ENCODE data around the gene OR1F1. TPM values are rescaled to one million over a fixed set of nuclear protein-coding genes. Genes with fewer than 3 reads are reported as not detected.
A peak's percentile ranks its signal among the peaks of the same experiment; 100 is the strongest.

OR1F1 gene
- total and polyA plus RNA-seq, 2 donors (not counting 1 experiment from before 2014, with no cell fraction given) = not detected

- CTCF ChIA-PET = interaction anchor here (0.7 to 1.0 kb wide), 2 partner anchors 13 to 287 kb away, joined by 3 read pairs; no protein-coding TSS in a partner anchor
- peaks cover 0 to 4% (median 1%) of the 10 kb centered on the region in 4 experiments for H3K27me3 ChIP-seq (replicated peaks in 1 of 4; ENCODE audit: control extremely low read depth in 1 of 4, control insufficient read depth in 3 of 4, insufficient read depth in 4 of 4, low read length in 3 of 4)
- H3K9me3 ChIP-seq (ENCODE audit: control extremely low read depth in 1 of 3, control insufficient read depth in 2 of 3, insufficient read depth in 1 of 3, low read length in 2 of 3) = peaks cover 0 to 42% (median 3%) of the 10 kb centered on the region in 3 donors
- H4K20me1 ChIP-seq (ENCODE audit: control insufficient read depth, insufficient read depth, low read length, poor library complexity, severe bottlenecking) = no peaks in the 10 kb centered on the region
- H3K36me3 ChIP-seq (replicated peaks in 1 of 2; ENCODE audit: control extremely low read depth in 1 of 2, control insufficient read depth in 1 of 2, extremely low read depth in 1 of 2, insufficient read depth in 2 of 2, low read length in 1 of 2) = no peaks in the 10 kb centered on the region
- Mint-ChIP-seq H3K9me3 (ENCODE audit: insufficient read depth) (peaks cover 5% of the 10 kb centered on the region), H3K4me1 (peaks cover 32% of the 10 kb centered on the region), H3K27me3 (no peaks in the 10 kb centered on the region), H3K27ac (peak overlapping the region; percentile 56), H3K4me3 (no peak overlapping the region)
- no peaks in the 10 kb centered on the region for H3K79me2 ChIP-seq (ENCODE audit: control insufficient read depth, insufficient read depth, low read length)
- H3K9ac ChIP-seq (ENCODE audit: low read length) = no peak overlapping the region
- H2AFZ ChIP-seq (ENCODE audit: insufficient read depth, low read depth, low read length, poor library complexity, severe bottlenecking) = no peak overlapping the region
- H3K4me2 ChIP-seq (replicated peaks; ENCODE audit: low read depth, low read length, poor library complexity, severe bottlenecking) = no peak overlapping the region
- TF ChIP-seq CTCF (IDR thresholded peaks at IDR 0.05) = no peak
- no peak for TF ChIP-seq EZH2 (IDR thresholded peaks at IDR 0.05; ENCODE audit: borderline replicate concordance, insufficient read depth, low read depth, low read length, poor library complexity, severe bottlenecking)
- no peak overlapping the region for H3K4me3 ChIP-seq (ENCODE audit: control extremely low read depth in 1 of 5, extremely low read depth in 1 of 5, insufficient read depth in 1 of 5, low read depth in 2 of 5, low read length in 4 of 5)
- ATAC-seq (ENCODE audit: low read depth) (no peak), DNase-seq (no peak)
- WGBS (ENCODE audit: insufficient coverage) = 90% methylated on average over 2 of the region's 2 CpGs
- POLR2A ChIA-PET = no interaction called here
- no peak overlapping the region for H3K27ac ChIP-seq (ENCODE audit: low read length in 2 of 2)
- intact Hi-C loops (cut with micrococcal nuclease) = loop anchor here (10.0 kb wide), 1 partner anchor 110 kb away; no protein-coding TSS in a partner anchor
- H3K4me1 ChIP-seq (ENCODE audit: control insufficient read depth in 2 of 2, insufficient read depth in 2 of 2, low read length in 2 of 2) = peaks cover 28 to 49% of the 10 kb centered on the region in 2 donors
These were observed 32.8 kb upstream of the OR1F1 start for GRCh38 chr16:3155181-3155580.

DNA sequence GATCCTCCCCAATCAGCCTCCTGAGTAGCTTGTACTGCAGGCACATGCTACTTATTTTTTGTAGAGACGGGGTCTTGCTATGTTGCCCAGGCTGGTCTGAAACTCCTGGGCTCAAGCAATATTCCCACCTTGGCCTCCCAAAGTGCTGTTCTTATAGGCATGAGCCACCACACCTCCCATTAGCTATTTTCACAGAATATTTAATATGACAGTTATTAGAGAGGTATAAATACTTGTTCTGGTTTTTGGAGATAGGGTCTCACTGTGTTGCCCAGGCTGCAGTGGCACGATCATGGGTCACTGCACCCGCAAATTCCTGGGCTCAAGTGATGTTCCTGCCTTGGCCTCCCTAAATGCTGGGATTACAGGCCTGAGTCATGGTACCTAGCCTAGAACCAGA, 32.0 kb upstream of the OR1F1 start:
- intact Hi-C loops (cut with micrococcal nuclease) = loop anchor here (10.0 kb wide), 1 partner anchor 109 kb away; no protein-coding TSS in a partner anchor
- H3K4me2 ChIP-seq (replicated peaks; ENCODE audit: low read depth, low read length, poor library complexity, severe bottlenecking) = no peak overlapping the region
- peaks cover 5% of the 10 kb centered on the region for H3K9me3 Mint-ChIP-seq (ENCODE audit: insufficient read depth)
- ChIA-PET CTCF (interaction anchor here (0.7 to 1.8 kb wide), 3 partner anchors 12 to 287 kb away, joined by 3 to 5 read pairs (median 3); no protein-coding TSS in a partner anchor), POLR2A (no interaction called here)
- no peak overlapping the region for H2AFZ ChIP-seq (ENCODE audit: insufficient read depth, low read depth, low read length, poor library complexity, severe bottlenecking)
- no peak for ATAC-seq (ENCODE audit: low read depth)
- no peak for DNase-seq
- peaks cover 25 to 46% of the 10 kb centered on the region in 2 donors for H3K4me1 ChIP-seq (ENCODE audit: control insufficient read depth in 2 of 2, insufficient read depth in 2 of 2, low read length in 2 of 2)
- 95% methylated on average over 3 of the region's 3 CpGs for WGBS (ENCODE audit: insufficient coverage)
- H3K9me3 ChIP-seq (ENCODE audit: control extremely low read depth in 1 of 3, control insufficient read depth in 2 of 3, insufficient read depth in 1 of 3, low read length in 2 of 3) = peaks cover 0 to 44% (median 3%) of the 10 kb centered on the region in 3 donors
- no peaks in the 10 kb centered on the region for H3K36me3 ChIP-seq (replicated peaks in 1 of 2; ENCODE audit: control extremely low read depth in 1 of 2, control insufficient read depth in 1 of 2, extremely low read depth in 1 of 2, insufficient read depth in 2 of 2, low read length in 1 of 2)
- no peak overlapping the region for H3K27ac Mint-ChIP-seq
- TF ChIP-seq CTCF (IDR thresholded peaks at IDR 0.05) = no peak
- no peak for TF ChIP-seq EZH2 (IDR thresholded peaks at IDR 0.05; ENCODE audit: borderline replicate concordance, insufficient read depth, low read depth, low read length, poor library complexity, severe bottlenecking)
- no peak overlapping the region for H3K9ac ChIP-seq (ENCODE audit: low read length)
- peaks cover 0 to 4% (median 1%) of the 10 kb centered on the region in 4 experiments for H3K27me3 ChIP-seq (replicated peaks in 1 of 4; ENCODE audit: control extremely low read depth in 1 of 4, control insufficient read depth in 3 of 4, insufficient read depth in 4 of 4, low read length in 3 of 4)
- peaks cover 28% of the 10 kb centered on the region for H3K4me1 Mint-ChIP-seq
- no peak overlapping the region for H3K4me3 ChIP-seq (ENCODE audit: control extremely low read depth in 1 of 5, extremely low read depth in 1 of 5, insufficient read depth in 1 of 5, low read depth in 2 of 5, low read length in 4 of 5)
- H3K79me2 ChIP-seq (ENCODE audit: control insufficient read depth, insufficient read depth, low read length) = no peaks in the 10 kb centered on the region
- H3K4me3 Mint-ChIP-seq = no peak overlapping the region
- H3K27ac ChIP-seq (ENCODE audit: low read length in 2 of 2) = no peak overlapping the region
- no peaks in the 10 kb centered on the region for H4K20me1 ChIP-seq (ENCODE audit: control insufficient read depth, insufficient read depth, low read length, poor library complexity, severe bottlenecking)
- H3K27me3 Mint-ChIP-seq = no peaks in the 10 kb centered on the region
